ENCODE data around the gene COX11.

COX11 gene

GRCh38 chr17:54956791-54957190, 11.7 kb downstream of the COX11 start:
- no peak overlapping the region for H3K27ac ChIP-seq
- TF ChIP-seq CTCF (conservative IDR thresholded peaks at IDR 0.05): no peak

GRCh38 chr17:54951286-54951685, 17.2 kb downstream of the COX11 start:
- no peak overlapping the region for H3K27ac ChIP-seq
- no peak for TF ChIP-seq CTCF (conservative IDR thresholded peaks at IDR 0.05)

- no peak overlapping the region for H3K27ac ChIP-seq
- no peak for TF ChIP-seq CTCF (conservative IDR thresholded peaks at IDR 0.05)
These were observed 18.3 kb downstream of the COX11 start for GRCh38 chr17:54950116-54950515.

GRCh38 chr17:54948380-54948779, 20.1 kb downstream of the COX11 start:
- no peak overlapping the region for H3K27ac ChIP-seq
- no peak for TF ChIP-seq CTCF (conservative IDR thresholded peaks at IDR 0.05)

DNA sequence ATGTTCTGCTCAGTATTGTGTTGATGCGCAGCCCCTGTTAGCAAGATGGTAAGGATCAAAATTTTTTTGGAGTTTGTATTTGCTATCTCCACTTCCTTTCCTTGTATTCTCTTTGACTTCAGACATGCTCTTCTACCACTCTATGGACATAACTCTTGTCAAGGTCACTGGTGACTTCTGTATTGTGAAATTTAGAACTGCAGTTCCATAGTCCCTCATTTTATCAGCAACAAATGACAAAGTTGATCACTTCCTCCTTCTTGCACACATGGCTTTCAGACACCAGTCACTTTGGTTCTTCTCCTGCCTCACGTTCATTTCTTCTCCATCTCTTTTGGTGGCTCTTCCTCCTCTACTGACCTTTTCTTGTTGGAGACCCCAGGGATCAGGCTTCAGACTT, 21.1 kb downstream of the COX11 start:
- TF ChIP-seq CTCF (conservative IDR thresholded peaks at IDR 0.05): no peak
- H3K27ac ChIP-seq: no peak overlapping the region

- H3K27ac ChIP-seq: no peak overlapping the region
- no peak for TF ChIP-seq CTCF (conservative IDR thresholded peaks at IDR 0.05)
These were observed 22.8 kb downstream of the COX11 start for GRCh38 chr17:54945671-54946070.

- H3K27ac ChIP-seq: no peak overlapping the region
- TF ChIP-seq CTCF (conservative IDR thresholded peaks at IDR 0.05): no peak
These were observed 23.2 kb downstream of the COX11 start for GRCh38 chr17:54945231-54945630.

DNA sequence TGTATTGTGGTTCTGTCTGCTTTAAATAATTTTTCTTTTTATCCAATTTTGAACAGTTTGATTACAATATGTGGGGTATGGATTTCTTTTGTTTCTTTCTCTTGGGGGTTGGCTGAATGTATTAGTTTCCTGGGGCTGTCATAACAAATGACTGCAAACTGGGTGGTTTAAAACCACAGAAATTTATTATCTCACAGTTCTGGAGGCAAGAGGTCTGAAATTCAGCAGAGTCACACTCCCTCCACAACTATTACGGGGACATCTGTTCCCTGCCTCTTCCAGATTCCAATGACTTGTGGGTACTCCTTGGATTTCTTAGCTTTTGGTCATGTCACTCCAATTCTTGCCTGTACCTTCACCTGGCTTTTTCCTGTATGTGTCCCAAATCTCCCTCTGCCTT, 23.7 kb downstream of the COX11 start:
- H3K27ac ChIP-seq: no peak overlapping the region
- no peak for TF ChIP-seq CTCF (conservative IDR thresholded peaks at IDR 0.05)
